ENCODE data around the gene GFRA1. TPM values are rescaled to one million over a fixed set of nuclear protein-coding genes. Genes with fewer than 3 reads are reported as not detected.

The GFRA1 gene
- total and polyA plus RNA-seq, 2 of the 4 experiments (the other 2 are of a cell fraction), result 9.1 to 9.3 TPM

- CTCF ChIA-PET, result no interaction called here
- Histone ChIP-seq H2AK5ac (ENCODE audit: low read depth, low read length) (no peak overlapping the region), H2BK20ac (ENCODE audit: low read depth, low read length) (no peak overlapping the region), H4K91ac (ENCODE audit: insufficient read depth, low read depth, low read length) (no peak overlapping the region), H2BK15ac (ENCODE audit: low read depth, low read length) (no peak overlapping the region), H3K4me2 (ENCODE audit: low read depth, low read length) (no peak overlapping the region), H2BK120ac (ENCODE audit: low read depth, low read length) (no peak overlapping the region), H4K20me1 (ENCODE audit: insufficient read depth, low read length) (no peaks in the 10 kb centered on the region), H4K8ac (ENCODE audit: low read depth in 2 of 2, low read length in 2 of 2) (no peak overlapping the region), H3K27me3 (ENCODE audit: control insufficient read depth, insufficient read depth, low read length) (no peaks in the 10 kb centered on the region), H3K9ac (ENCODE audit: low read depth, low read length) (no peak overlapping the region), H3K4me1 (ENCODE audit: control insufficient read depth, insufficient read depth, low read length) (no peaks in the 10 kb centered on the region), H3K36me3 (ENCODE audit: control insufficient read depth, insufficient read depth, low read length) (no peaks in the 10 kb centered on the region), H3K56ac (ENCODE audit: extremely low read depth, insufficient read depth, low read length) (no peak overlapping the region), H2AFZ (replicated peaks; ENCODE audit: low read length, poor library complexity) (no peak overlapping the region), H3K9me3 (ENCODE audit: control insufficient read depth, insufficient read depth, low read length) (no peaks in the 10 kb centered on the region), H3K18ac (ENCODE audit: low read depth, low read length) (no peak overlapping the region), H3K4ac (ENCODE audit: low read depth, low read length) (no peak overlapping the region), H3K79me1 (ENCODE audit: low read depth in 1 of 2, low read length in 2 of 2) (no peaks in the 10 kb centered on the region), H3K23ac (ENCODE audit: low read depth, low read length) (no peak overlapping the region), H4K5ac (ENCODE audit: low read depth, low read length) (no peak overlapping the region), H3K4me3 (ENCODE audit: insufficient read depth, low read depth, low read length) (no peak overlapping the region), H3K27ac (ENCODE audit: insufficient read depth, low read length) (no peak overlapping the region), H3K14ac (replicated peaks; ENCODE audit: low read depth, low read length) (no peak overlapping the region), H2AK9ac (replicated peaks; ENCODE audit: low read depth, low read length, poor library complexity) (no peak overlapping the region), H2BK5ac (ENCODE audit: low read depth, low read length, poor library complexity, severe bottlenecking) (no peak overlapping the region), H3K9me1 (ENCODE audit: insufficient read depth, low read length) (no peaks in the 10 kb centered on the region)
- DNase-seq (no peak), ATAC-seq (ENCODE audit: low read depth) (no peak)
- TF ChIP-seq FOS (IDR thresholded peaks at IDR 0.05; ENCODE audit: low read depth, low read length) (no peak), ELK1 (IDR thresholded peaks at IDR 0.05; ENCODE audit: borderline replicate concordance, low read depth, low read length) (no peak), MAFK (IDR thresholded peaks at IDR 0.05; ENCODE audit: low read depth, low read length) (no peak), USF2 (IDR thresholded peaks at IDR 0.05; ENCODE audit: low read depth, low read length) (no peak), SMC3 (IDR thresholded peaks at IDR 0.05; ENCODE audit: low read depth, low read length) (no peak), BHLHE40 (IDR thresholded peaks at IDR 0.05; ENCODE audit: low read depth, low read length) (no peak), MXI1 (IDR thresholded peaks at IDR 0.05; ENCODE audit: borderline replicate concordance, low read depth, low read length) (no peak), RFX5 (IDR thresholded peaks at IDR 0.05; ENCODE audit: low read depth, low read length) (no peak), POLR2A (IDR thresholded peaks at IDR 0.05; ENCODE audit: low read depth, low read length) (no peak), RAD21 (IDR thresholded peaks at IDR 0.05; ENCODE audit: low read length) (no peak), CEBPB (IDR thresholded peaks at IDR 0.05; ENCODE audit: low read depth, low read length) (no peak), MAZ (IDR thresholded peaks at IDR 0.05; ENCODE audit: borderline replicate concordance, low read depth, low read length) (no peak), NFE2L2 (IDR thresholded peaks at IDR 0.05; ENCODE audit: low read depth, low read length) (no peak)
- intact Hi-C loops (cut with micrococcal nuclease), result no loop called here
- in situ Hi-C loops (cut with MboI; ENCODE audit: low sequenced_read_pairs), result no loop called here
- dilution Hi-C loops (cut with HindIII; ENCODE audit: low sequenced_read_pairs, unreplicated experiment), result no loop called here
- POLR2A ChIA-PET (ENCODE audit: unreplicated experiment), result no interaction called here
- BruUV-seq (replicated peaks), result no TSS peak
- WGBS, 2 experiments (ENCODE audit: extremely low coverage in 2 of 2, insufficient read length in 1 of 2), result no CpG with 5 or more reads among the region's 1 CpG
These were observed 246.7 kb downstream of the GFRA1 start for GRCh38 chr10:116026315-116026714.
